ENCODE measurements around the gene MAST2. TPM values are rescaled to one million over a fixed set of nuclear protein-coding genes. Genes with fewer than 3 reads are reported as not detected.

Gene MAST2
- total RNA-seq, 1 donor, result 34.5 TPM

DNA sequence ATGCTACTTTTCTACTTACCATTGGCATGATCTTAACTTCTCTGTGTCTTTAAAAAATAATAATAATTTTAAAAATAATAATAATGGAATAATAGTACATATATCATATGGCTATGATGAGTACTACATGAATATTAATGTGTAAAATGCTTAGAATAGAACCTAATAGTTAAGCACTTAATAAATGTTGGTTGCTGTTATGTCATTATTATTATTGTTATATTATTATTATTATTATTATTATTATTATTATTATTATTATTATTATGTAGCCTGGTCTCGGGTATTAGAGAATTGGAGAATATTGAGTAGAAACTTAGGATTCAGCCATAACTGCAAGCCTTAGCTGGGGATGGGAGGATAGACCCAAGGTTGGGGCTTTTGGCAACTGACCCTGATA is 108.2 kb downstream of the MAST2 start:
- DNase-seq (ENCODE audit: low read depth), result no peak
- TF ChIP-seq, protein P1, sequence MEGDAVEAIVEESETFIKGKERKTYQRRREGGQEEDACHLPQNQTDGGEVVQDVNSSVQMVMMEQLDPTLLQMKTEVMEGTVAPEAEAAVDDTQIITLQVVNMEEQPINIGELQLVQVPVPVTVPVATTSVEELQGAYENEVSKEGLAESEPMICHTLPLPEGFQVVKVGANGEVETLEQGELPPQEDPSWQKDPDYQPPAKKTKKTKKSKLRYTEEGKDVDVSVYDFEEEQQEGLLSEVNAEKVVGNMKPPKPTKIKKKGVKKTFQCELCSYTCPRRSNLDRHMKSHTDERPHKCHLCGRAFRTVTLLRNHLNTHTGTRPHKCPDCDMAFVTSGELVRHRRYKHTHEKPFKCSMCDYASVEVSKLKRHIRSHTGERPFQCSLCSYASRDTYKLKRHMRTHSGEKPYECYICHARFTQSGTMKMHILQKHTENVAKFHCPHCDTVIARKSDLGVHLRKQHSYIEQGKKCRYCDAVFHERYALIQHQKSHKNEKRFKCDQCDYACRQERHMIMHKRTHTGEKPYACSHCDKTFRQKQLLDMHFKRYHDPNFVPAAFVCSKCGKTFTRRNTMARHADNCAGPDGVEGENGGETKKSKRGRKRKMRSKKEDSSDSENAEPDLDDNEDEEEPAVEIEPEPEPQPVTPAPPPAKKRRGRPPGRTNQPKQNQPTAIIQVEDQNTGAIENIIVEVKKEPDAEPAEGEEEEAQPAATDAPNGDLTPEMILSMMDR (IDR thresholded peaks at IDR 0.05; ENCODE audit: insufficient read depth, low read depth, low read length), result no peak
- H3K4me3 ChIP-seq (ENCODE audit: low read depth, low read length), result no peak overlapping the region

DNA sequence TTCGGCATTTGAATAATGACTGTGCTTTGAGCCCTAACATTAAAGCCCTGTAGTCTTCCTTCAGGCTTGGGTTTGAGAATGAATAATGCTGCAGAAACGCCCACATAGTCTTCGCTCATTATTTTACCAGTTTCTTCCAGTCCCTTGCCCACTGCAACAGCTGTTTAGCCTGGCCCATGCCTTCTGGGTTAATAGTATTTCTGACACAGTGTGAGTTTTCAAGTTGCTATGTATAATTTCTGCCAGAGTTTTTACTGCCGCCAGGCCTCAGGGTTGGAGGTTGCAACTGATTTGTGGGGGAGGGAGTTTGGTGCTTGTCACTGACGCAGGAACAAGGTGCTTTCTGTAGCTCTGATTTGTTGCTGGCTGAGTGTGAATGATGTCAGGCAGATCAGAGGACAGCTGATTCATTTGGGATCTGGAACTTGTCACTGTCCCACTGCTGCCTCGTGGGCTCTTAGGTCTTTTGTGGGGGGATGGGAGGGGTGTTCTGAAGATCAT is 109.8 kb downstream of the MAST2 start:
- TF ChIP-seq, protein P1 (IDR thresholded peaks at IDR 0.05; ENCODE audit: insufficient read depth, low read depth, low read length), result no peak
- peak overlapping the region; percentile 22 for H3K4me3 ChIP-seq (ENCODE audit: low read depth, low read length)
- DNase-seq (ENCODE audit: low read depth), result peak; percentile 99

DNA sequence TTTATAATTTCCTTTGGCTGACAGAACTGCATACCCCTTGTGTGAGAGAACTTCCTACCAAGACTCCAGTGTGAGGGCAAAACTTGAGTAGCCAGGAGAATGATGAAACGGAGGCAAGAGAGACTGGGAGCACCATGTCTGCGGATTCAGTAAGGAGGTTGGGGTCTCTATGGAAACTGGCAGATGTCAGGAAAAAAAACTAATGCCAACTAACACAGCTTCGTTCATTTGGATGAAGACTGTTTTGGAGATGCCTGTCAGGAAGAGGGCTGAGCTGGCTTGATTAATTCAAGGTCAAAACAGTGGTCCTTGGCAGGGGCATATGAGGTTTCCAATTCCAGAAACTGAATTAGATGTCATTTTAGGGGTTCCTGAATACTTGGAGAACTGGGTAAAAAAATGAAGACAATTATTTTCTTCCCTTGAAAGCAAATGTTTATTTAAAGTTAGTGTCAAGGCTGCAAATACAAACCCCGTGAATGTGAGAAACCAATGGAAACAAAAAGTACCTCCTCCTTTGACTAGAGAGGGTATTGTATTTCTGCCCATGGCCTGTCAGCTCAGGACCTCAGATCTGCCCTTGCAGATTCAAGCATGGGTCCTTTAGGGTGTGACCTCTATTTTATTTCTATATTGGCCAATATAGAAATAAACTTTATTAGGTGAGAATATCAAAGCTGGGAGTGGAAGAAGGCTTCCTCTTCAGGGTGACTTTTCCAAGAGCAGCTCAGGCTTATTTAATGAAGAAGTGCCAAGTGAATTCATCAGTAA is 110.5 kb downstream of the MAST2 start:
- peak overlapping the region; percentile 22 for H3K4me3 ChIP-seq (ENCODE audit: low read depth, low read length)
- DNase-seq (ENCODE audit: low read depth), result peak; percentile 40
- TF ChIP-seq, protein P1 (IDR thresholded peaks at IDR 0.05; ENCODE audit: insufficient read depth, low read depth, low read length), result no peak

DNA sequence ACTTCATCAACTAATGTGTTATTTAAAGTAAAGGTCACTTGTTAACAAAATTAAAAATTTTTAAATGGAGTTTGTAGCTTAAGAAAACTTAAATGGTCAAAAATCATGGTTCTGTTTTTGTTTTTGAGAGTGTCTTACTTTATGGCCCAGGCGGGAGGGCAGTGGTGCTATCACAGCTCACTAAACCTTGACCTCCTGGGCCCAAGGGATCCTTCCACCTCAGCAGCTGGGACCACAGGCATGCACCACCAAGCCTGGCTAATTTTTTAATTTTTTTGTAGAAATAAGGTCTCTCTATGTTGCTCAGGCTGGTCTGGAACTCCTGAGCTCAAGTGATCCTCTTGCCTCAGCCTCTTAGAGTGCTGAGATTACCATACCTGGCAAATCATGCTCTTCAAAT is 111.4 kb downstream of the MAST2 start:
- no peak for DNase-seq (ENCODE audit: low read depth)
- TF ChIP-seq, protein P1 (IDR thresholded peaks at IDR 0.05; ENCODE audit: insufficient read depth, low read depth, low read length), result no peak
- no peak overlapping the region for H3K4me3 ChIP-seq (ENCODE audit: low read depth, low read length)

DNA sequence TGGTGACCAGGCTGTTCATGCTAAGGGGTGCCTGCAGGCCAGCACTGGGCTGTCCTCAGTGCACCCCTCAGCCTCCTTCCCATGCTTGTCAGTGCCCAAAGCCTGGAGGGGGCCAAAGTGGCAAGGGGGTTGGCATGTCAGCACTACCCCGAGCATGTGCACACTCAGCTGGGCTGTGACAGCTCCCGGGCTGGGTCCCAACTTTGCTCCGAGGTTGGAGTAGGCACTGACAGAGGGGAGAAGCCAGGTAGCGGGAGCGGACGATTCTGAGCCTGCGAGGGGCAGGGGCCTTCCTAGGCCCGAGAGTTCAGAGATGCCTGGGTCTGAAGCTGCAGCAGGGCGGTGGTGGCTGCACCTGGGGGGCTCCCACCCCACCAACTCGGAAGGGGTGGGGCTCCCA is 119.0 kb downstream of the MAST2 start:
- TF ChIP-seq, protein P1 (IDR thresholded peaks at IDR 0.05; ENCODE audit: insufficient read depth, low read depth, low read length), result no peak
- H3K4me3 ChIP-seq (ENCODE audit: low read depth, low read length), result no peak overlapping the region
- no peak for DNase-seq (ENCODE audit: low read depth)

DNA sequence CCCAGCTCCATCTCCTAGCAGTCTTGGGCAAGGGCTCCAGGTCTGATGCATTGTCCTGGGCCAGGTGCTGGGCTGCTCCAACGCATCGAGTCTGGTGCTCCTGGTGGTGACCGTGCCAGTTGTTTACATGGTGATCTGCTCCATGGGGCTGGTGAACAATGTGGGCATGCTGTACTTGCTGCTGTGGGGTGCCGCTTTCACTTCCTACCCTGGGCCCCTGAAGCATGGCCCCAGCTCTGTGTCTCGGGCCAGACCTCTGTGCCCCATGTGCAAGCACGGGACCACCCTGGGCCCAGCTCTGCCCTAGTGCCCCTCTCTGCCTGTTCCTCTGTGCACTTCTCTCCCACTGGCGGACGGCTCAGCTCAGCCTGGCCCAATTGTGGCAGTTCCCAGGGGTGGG is 119.4 kb downstream of the MAST2 start:
- no peak overlapping the region for H3K4me3 ChIP-seq (ENCODE audit: low read depth, low read length)
- DNase-seq (ENCODE audit: low read depth), result no peak
- TF ChIP-seq, protein P1 (IDR thresholded peaks at IDR 0.05; ENCODE audit: insufficient read depth, low read depth, low read length), result no peak
